Measurements from ENCODE around the gene MGMT.

Gene MGMT

GRCh38 chr10:129710510-129710847, 243.4 kb downstream of the MGMT start:
- no peak for DNase-seq (ENCODE audit: low read depth)

- DNase-seq (ENCODE audit: low read depth), result no peak
These were observed 244.2 kb downstream of the MGMT start for GRCh38 chr10:129711291-129711690.

GRCh38 chr10:129712000-129712399, 245.0 kb downstream of the MGMT start:
- no peak for DNase-seq (ENCODE audit: low read depth)

GRCh38 chr10:129713659-129714265, 246.7 kb downstream of the MGMT start:
- no peak for DNase-seq (ENCODE audit: low read depth)

- DNase-seq (ENCODE audit: low read depth), result no peak
These were observed 248.8 kb downstream of the MGMT start for GRCh38 chr10:129715805-129716204.

- DNase-seq (ENCODE audit: low read depth), result no peak
These were observed 249.2 kb downstream of the MGMT start for GRCh38 chr10:129716211-129716681.

GRCh38 chr10:129716881-129717280, 249.8 kb downstream of the MGMT start:
- no peak for DNase-seq (ENCODE audit: low read depth)

- no peak for DNase-seq (ENCODE audit: low read depth)
These were observed 250.9 kb downstream of the MGMT start for GRCh38 chr10:129717816-129718547.

GRCh38 chr10:129718548-129719414, 251.7 kb downstream of the MGMT start:
- no peak for DNase-seq (ENCODE audit: low read depth)

- DNase-seq (ENCODE audit: low read depth), result no peak
These were observed 252.3 kb downstream of the MGMT start for GRCh38 chr10:129719415-129719739.

GRCh38 chr10:129719889-129720590, 253.0 kb downstream of the MGMT start:
- DNase-seq (ENCODE audit: low read depth), result no peak

GRCh38 chr10:129725011-129725410, 258.0 kb downstream of the MGMT start:
- DNase-seq (ENCODE audit: low read depth), result no peak

- no peak for DNase-seq (ENCODE audit: low read depth)
These were observed 258.4 kb downstream of the MGMT start for GRCh38 chr10:129725482-129725881.

GRCh38 chr10:129725890-129726631, 259.0 kb downstream of the MGMT start:
- DNase-seq (ENCODE audit: low read depth), result no peak

GRCh38 chr10:129727071-129727470, 260.0 kb downstream of the MGMT start:
- DNase-seq (ENCODE audit: low read depth), result no peak

GRCh38 chr10:129727495-129727894, 260.5 kb downstream of the MGMT start:
- DNase-seq (ENCODE audit: low read depth), result no peak

- no peak for DNase-seq (ENCODE audit: low read depth)
These were observed 261.3 kb downstream of the MGMT start for GRCh38 chr10:129728246-129728820.

- DNase-seq (ENCODE audit: low read depth), result no peak
These were observed 262.1 kb downstream of the MGMT start for GRCh38 chr10:129728905-129729795.

GRCh38 chr10:129730272-129730992, 263.4 kb downstream of the MGMT start:
- no peak for DNase-seq (ENCODE audit: low read depth)

- no peak for DNase-seq (ENCODE audit: low read depth)
These were observed 263.9 kb downstream of the MGMT start for GRCh38 chr10:129730993-129731325.

Measured in activated T-cell treated with anti-CD3 and anti-CD28 coated beads for 24 hours (primary cell).